Smooth muscle cell (in vitro differentiated cells): Measurements from ENCODE around the gene WNK2. TPM values are rescaled to one million over a fixed set of nuclear protein-coding genes. Genes with fewer than 3 reads are reported as not detected.

Source experiments
- DNase-seq: peaks from one replicate; lab custom pipeline; 2025; ENCODE audit not compliant: unreplicated experiment; lab: John Stamatoyannopoulos, UW
- H2AFZ ChIP-seq: fragments of 200-600 bp; sonication (generic); 2 replicates; pipeline ENCODE4 v1.6.0; 2016; ENCODE audit warnings: antibody characterized with exemption, low read depth, mild to moderate bottlenecking
- H3F3A ChIP-seq: fragments of 200-600 bp; sonication (generic); 2 replicates; pipeline ENCODE4 v1.6.0; 2017; ENCODE audit warnings: antibody characterized with exemption, low read depth
- H3K27ac ChIP-seq: fragments of 200-600 bp; sonication (generic); 2 replicates; pipeline ENCODE4 v1.5.1; 2016; ENCODE audit warnings: low read depth, mild to moderate bottlenecking
- H3K27me3 ChIP-seq: fragments of 200-600 bp; sonication (generic); 2 replicates; pipeline ENCODE4 v1.6.1; 2016; ENCODE audit warnings: low read depth, mild to moderate bottlenecking
- H3K36me3 ChIP-seq: fragments of 200-600 bp; sonication (generic); 2 replicates; pipeline ENCODE4 v1.5.1; 2016; ENCODE audit warnings: low read depth
- H3K4me1 ChIP-seq: fragments of 200-600 bp; sonication (generic); 2 replicates; pipeline ENCODE4 v1.5.1; 2016; ENCODE audit warnings: low read depth
- H3K4me2 ChIP-seq: fragments of 200-600 bp; sonication (generic); 2 replicates; pipeline ENCODE4 v1.6.0; 2016; ENCODE audit warnings: mild to moderate bottlenecking
- H3K4me3 ChIP-seq: fragments of 200-600 bp; sonication (generic); 2 replicates; pipeline ENCODE4 v1.5.1; 2016; ENCODE audit warnings: mild to moderate bottlenecking
- H3K79me2 ChIP-seq: fragments of 200-600 bp; sonication (generic); 2 replicates; pipeline ENCODE4 v1.6.0; 2016; ENCODE audit warnings: low read depth, mild to moderate bottlenecking
- H3K9ac ChIP-seq: fragments of 200-600 bp; sonication (generic); 2 replicates; pipeline ENCODE4 v1.6.0; 2016; ENCODE audit warnings: low read depth
- H3K9me3 ChIP-seq: fragments of 200-600 bp; sonication (generic); replicated peaks from 2 replicates; pipeline ENCODE4 v1.5.1; 2016; ENCODE audit warnings: low read depth
- H4K20me1 ChIP-seq: fragments of 200-600 bp; sonication (generic); 2 replicates; pipeline ENCODE4 v1.6.0; 2016; ENCODE audit warnings: low read depth
- CTCF ChIP-seq: fragments of 200-600 bp; sonication (generic); IDR thresholded peaks from 2 replicates; pipeline ENCODE4 v1.5.1; 2017; ENCODE audit warnings: borderline replicate concordance, mild to moderate bottlenecking, antibody characterized with exemption; ENCODE audit not compliant: insufficient read depth, poor library complexity, severe bottlenecking
- WGBS: methylation state at CpG from one replicate; pipeline ENCODE4 v1.1.7; 2016; ENCODE audit warnings: low lambda C conversion rate; 5-methylcytosine and 5-hydroxymethylcytosine counted together
- polyA plus RNA-seq: library from polyadenylated mRNA; unstranded; fragments of >200 nt; fragmentation: Nextera tagmentation; extraction: Ambion mirVana; gene quantifications from 2 replicates; pipeline ENCODE4 v1.2.1, GENCODE V29; 2016
- total RNA-seq: library from RNA; depleted of rRNA; stranded (reverse); fragments of >200 nt; gene quantifications from 2 replicates; pipeline ENCODE4 v1.2.3, GENCODE V29; 2014

The WNK2 gene
- total and polyA plus RNA-seq, 2 experiments from 2014 or later: 0.27 to 0.31 TPM

GRCh38 chr9:93237540-93237939 lies 53.6 kb downstream of the WNK2 start:
- Histone ChIP-seq H3K4me2 (no peak overlapping the region), H3F3A (no peaks in the 10 kb centered on the region), H3K4me3 (no peak overlapping the region), H3K4me1 (no peaks in the 10 kb centered on the region), H3K27me3 (no peaks in the 10 kb centered on the region), H3K36me3 (no peaks in the 10 kb centered on the region), H3K79me2 (no peaks in the 10 kb centered on the region), H2AFZ (no peak overlapping the region), H4K20me1 (no peaks in the 10 kb centered on the region), H3K27ac (no peak overlapping the region), H3K9ac (no peak overlapping the region), H3K9me3 (no peaks in the 10 kb centered on the region)
- no peak for DNase-seq
- WGBS: 68% methylated on average over 2 of the region's 2 CpGs
- no peak for TF ChIP-seq CTCF

GRCh38 chr9:93238953-93239925 lies 55.3 kb downstream of the WNK2 start:
- Histone ChIP-seq H2AFZ (no peak overlapping the region), H3K4me3 (no peak overlapping the region), H3K79me2 (no peaks in the 10 kb centered on the region), H3K27ac (no peak overlapping the region), H3K4me1 (no peaks in the 10 kb centered on the region), H3K9ac (no peak overlapping the region), H3K9me3 (no peaks in the 10 kb centered on the region), H3K36me3 (no peaks in the 10 kb centered on the region), H3F3A (no peaks in the 10 kb centered on the region), H4K20me1 (no peaks in the 10 kb centered on the region), H3K27me3 (no peaks in the 10 kb centered on the region), H3K4me2 (no peak overlapping the region)
- no peak for TF ChIP-seq CTCF
- 94% methylated on average over 19 of the region's 19 CpGs for WGBS
- no peak for DNase-seq

GRCh38 chr9:93240891-93241334 lies 57.0 kb downstream of the WNK2 start:
- no peaks in the 10 kb centered on the region for H3K36me3 ChIP-seq
- no peak overlapping the region for H3K27ac ChIP-seq
- no peak overlapping the region for H2AFZ ChIP-seq
- H3K9ac ChIP-seq: no peak overlapping the region
- H3K4me3 ChIP-seq: no peak overlapping the region
- 83% methylated on average over 9 of the region's 9 CpGs for WGBS
- no peaks in the 10 kb centered on the region for H3K79me2 ChIP-seq
- no peaks in the 10 kb centered on the region for H3K27me3 ChIP-seq
- TF ChIP-seq CTCF: no peak
- H3K9me3 ChIP-seq: no peaks in the 10 kb centered on the region
- no peaks in the 10 kb centered on the region for H4K20me1 ChIP-seq
- H3K4me1 ChIP-seq: no peaks in the 10 kb centered on the region
- DNase-seq: no peak
- H3K4me2 ChIP-seq: no peak overlapping the region
- H3F3A ChIP-seq: no peaks in the 10 kb centered on the region
